Lung (tissue), 12 donors: ENCODE results near the gene CCDC33. TPM values are rescaled to one million over a fixed set of nuclear protein-coding genes. Genes with fewer than 3 reads are reported as not detected.

Experiments used
- ATAC-seq: fragments of 200-7000 bp; cut with Tn5 transposase; one replicate; pipeline ENCODE4 v1.9.1; 2020; ENCODE audit warnings: moderate number of reproducible peaks; ENCODE audit not compliant: insufficient read depth, low FRiP score
- DNase-seq, 3 donors: peaks; one replicate each; pipeline ENCODE4 v3.0.0-alpha.2; 2013 to 2017
- H3K27ac ChIP-seq, 2 donors: one replicate each; pipeline ENCODE4 v1.5.1; 2013; ENCODE audit warnings: mild to moderate bottlenecking in 2 of 2, moderate library complexity in 2 of 2, control low read depth in 1 of 2, inconsistent platforms in 1 of 2, low read depth in 1 of 2, low read length in 1 of 2
- H3K27me3 ChIP-seq, 3 donors: one replicate each; pipeline ENCODE4 v1.5.1; 2013; ENCODE audit warnings: low read length in 2 of 3; ENCODE audit not compliant: control insufficient read depth in 3 of 3, insufficient read depth in 3 of 3
- H3K36me3 ChIP-seq, 4 donors: one replicate each; pipeline ENCODE4 v1.5.1; 2013; ENCODE audit warnings: low read length in 4 of 4, mild to moderate bottlenecking in 1 of 4, moderate library complexity in 1 of 4; ENCODE audit not compliant: control insufficient read depth in 4 of 4, insufficient read depth in 4 of 4
- H3K4me1 ChIP-seq, 5 donors: one replicate each; pipeline ENCODE4 v1.5.1; 2013; ENCODE audit warnings: low read length in 5 of 5, mild to moderate bottlenecking in 2 of 5, moderate library complexity in 1 of 5; ENCODE audit not compliant: control insufficient read depth in 5 of 5, insufficient read depth in 5 of 5
- H3K4me3 ChIP-seq: one replicate; pipeline ENCODE4 v1.5.1; 2013; ENCODE audit warnings: mild to moderate bottlenecking, control low read depth, moderate library complexity
- H3K9ac ChIP-seq, 2 donors: one replicate each; pipeline ENCODE4 v1.5.1; 2013; ENCODE audit warnings: low read length in 2 of 2, control low read depth in 1 of 2; ENCODE audit not compliant: insufficient read depth in 1 of 2
- H3K9me3 ChIP-seq, 4 donors: one replicate each; pipeline ENCODE4 v1.5.1; 2013; ENCODE audit warnings: low read length in 3 of 4, mild to moderate bottlenecking in 1 of 4, moderate library complexity in 1 of 4; ENCODE audit not compliant: control insufficient read depth in 4 of 4, insufficient read depth in 3 of 4
- WGBS, 2 donors: extraction: QIAGEN DNeasy Blood & Tissue Kit; methylation state at CpG; one replicate each; pipeline ENCODE4 v1.1.7; 2013; 5-methylcytosine and 5-hydroxymethylcytosine counted together
- polyA plus RNA-seq, 2 donors: library from polyadenylated mRNA; stranded (reverse); fragments of 200-250 nt; gene quantifications; one replicate each; pipeline ENCODE4 v1.2.1, GENCODE V29; 2013
- total RNA-seq, 2 donors: library from RNA; depleted of rRNA in 1 of 2; stranded (reverse); fragments of >200 nt in 1 of 2; gene quantifications; one replicate each; pipeline ENCODE4 v1.2.1, GENCODE V29; 2014 to 2021
- TF ChIP-seq, protein P1 (sequence below): IDR thresholded peaks from 2 replicates; pipeline ENCODE4 v1.5.1; 2012; ENCODE audit warnings: mild to moderate bottlenecking; ENCODE audit errors: control extremely low read depth, extremely low read depth
- donor health status: control.
- donor health status: control.
- donor health status: Bipolar disorder and iron deficiency.
- donor health status: healthy.
- donor health status: DM: yes; HTN: yes; CAD: no.

The CCDC33 gene
- total and polyA plus RNA-seq, 4 donors: 4.3 to 14.1 (median 9.1) TPM

DNA sequence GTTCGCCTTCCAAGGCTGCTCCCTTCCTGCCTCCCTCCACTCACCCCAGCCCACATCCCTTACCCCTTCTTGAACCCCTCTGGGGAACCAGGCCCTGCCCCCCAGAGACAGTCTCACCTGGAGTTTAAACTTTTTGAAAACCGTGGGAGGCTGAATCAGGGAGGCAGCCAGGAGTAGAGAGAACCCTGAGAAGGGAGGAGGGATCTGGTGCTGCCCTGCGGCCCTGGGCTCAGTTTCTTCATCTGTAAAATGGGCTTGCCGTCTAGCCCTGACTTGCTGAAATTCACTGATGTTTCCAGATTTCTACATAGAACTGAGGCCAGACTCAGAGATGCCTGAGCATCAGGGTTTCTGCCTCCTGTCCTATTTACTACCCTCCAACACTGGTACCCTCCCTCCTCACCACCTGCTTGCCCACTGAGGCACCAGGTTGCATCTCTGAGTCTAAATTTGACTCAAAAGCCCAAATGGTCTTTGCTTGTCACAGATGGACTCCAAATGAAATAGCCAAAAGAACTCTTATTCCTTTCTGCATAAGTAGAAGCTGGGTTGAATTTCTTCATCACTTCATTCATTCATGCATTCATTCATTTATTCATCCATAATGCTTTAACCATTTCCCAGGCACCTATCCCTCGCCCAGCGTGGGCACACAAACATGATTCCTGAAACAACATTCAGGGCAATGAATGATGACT lies 21.7 kb upstream of the CCDC33 start:
- ATAC-seq: no peak
- TF ChIP-seq, protein P1, sequence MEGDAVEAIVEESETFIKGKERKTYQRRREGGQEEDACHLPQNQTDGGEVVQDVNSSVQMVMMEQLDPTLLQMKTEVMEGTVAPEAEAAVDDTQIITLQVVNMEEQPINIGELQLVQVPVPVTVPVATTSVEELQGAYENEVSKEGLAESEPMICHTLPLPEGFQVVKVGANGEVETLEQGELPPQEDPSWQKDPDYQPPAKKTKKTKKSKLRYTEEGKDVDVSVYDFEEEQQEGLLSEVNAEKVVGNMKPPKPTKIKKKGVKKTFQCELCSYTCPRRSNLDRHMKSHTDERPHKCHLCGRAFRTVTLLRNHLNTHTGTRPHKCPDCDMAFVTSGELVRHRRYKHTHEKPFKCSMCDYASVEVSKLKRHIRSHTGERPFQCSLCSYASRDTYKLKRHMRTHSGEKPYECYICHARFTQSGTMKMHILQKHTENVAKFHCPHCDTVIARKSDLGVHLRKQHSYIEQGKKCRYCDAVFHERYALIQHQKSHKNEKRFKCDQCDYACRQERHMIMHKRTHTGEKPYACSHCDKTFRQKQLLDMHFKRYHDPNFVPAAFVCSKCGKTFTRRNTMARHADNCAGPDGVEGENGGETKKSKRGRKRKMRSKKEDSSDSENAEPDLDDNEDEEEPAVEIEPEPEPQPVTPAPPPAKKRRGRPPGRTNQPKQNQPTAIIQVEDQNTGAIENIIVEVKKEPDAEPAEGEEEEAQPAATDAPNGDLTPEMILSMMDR: no peak
- H3K9ac ChIP-seq: peak overlapping the region in 1 of 2 donors; percentile 11
- no peak overlapping the region for H3K4me3 ChIP-seq
- no peaks in the 10 kb centered on the region for H3K27me3 ChIP-seq
- DNase-seq: no peak
- no peak overlapping the region for H3K27ac ChIP-seq
- 76 to 80% methylated on average over 6 of the region's 6 CpGs for WGBS, 2 donors
- no peaks in the 10 kb centered on the region for H3K9me3 ChIP-seq
- H3K36me3 ChIP-seq: no peaks in the 10 kb centered on the region
- peaks cover 0 to 31% (median 5%) of the 10 kb centered on the region in 5 donors for H3K4me1 ChIP-seq

- Histone ChIP-seq H3K9me3 (no peaks in the 10 kb centered on the region), H3K4me1 (peaks cover 0 to 22% (median 5%) of the 10 kb centered on the region in 5 donors), H3K27me3 (peaks cover 0 to 3% (median 2%) of the 10 kb centered on the region in 3 donors), H3K4me3 (no peak overlapping the region), H3K27ac (no peak overlapping the region), H3K36me3 (no peaks in the 10 kb centered on the region), H3K9ac (no peak overlapping the region)
- 86 to 96% methylated on average over 8 of the region's 8 CpGs for WGBS, 2 donors
- ATAC-seq (no peak), DNase-seq (no peak)
- TF ChIP-seq, protein P1: no peak
These were observed 20.2 kb upstream of the CCDC33 start for GRCh38 chr15:74215958-74216357.

- 80 to 90% methylated on average over 3 of the region's 3 CpGs for WGBS, 2 donors
- DNase-seq (no peak), ATAC-seq (no peak)
- Histone ChIP-seq H3K4me1 (peaks cover 0 to 26% (median 5%) of the 10 kb centered on the region in 5 donors), H3K27ac (no peak overlapping the region), H3K27me3 (peaks cover 0 to 3% (median 2%) of the 10 kb centered on the region in 3 donors), H3K9me3 (no peaks in the 10 kb centered on the region), H3K9ac (no peak overlapping the region), H3K4me3 (no peak overlapping the region), H3K36me3 (no peaks in the 10 kb centered on the region)
- TF ChIP-seq, protein P1: no peak
These were observed 19.2 kb upstream of the CCDC33 start for GRCh38 chr15:74216949-74217348.
